NK-92 (cell line): ENCODE results near the gene CHST2.

ENCODE experiments used
- DNase-seq: peaks from one replicate; lab custom pipeline; 2025; ENCODE audit not compliant: unreplicated experiment; lab: John Stamatoyannopoulos, UW

CHST2 gene

DNA sequence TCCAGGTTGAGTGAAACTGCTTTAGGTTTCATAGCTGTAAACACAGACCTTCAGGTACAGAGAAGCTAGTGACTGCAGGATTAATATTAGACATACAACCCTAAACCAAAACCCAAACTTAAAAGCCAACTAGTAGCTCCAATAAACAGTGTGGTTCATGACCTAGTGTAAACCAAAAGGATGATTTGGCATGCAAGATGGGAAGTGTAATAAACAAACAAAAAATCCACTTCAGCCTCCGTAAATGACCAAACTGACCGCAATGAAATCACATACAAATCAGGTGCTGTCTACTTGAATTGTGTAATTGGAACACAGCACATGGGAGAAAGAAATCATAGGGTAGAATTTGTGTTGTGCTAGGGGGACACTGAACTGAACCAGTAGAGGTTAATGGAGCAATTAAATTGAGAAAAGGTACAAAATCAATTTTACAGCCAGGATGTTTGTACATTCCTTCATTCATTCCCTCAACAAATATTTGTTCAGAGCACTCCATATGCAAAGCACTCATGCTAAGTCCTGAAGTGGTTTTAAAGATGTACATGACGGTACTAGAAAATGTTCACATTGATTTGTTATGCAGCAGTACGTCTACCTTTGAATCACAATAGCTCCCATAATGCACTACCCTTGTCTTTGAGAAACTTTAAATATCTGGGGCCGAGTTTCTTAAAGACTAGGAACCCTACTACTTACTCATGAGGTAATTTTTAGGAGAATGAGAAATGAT, 21.4 kb upstream of the CHST2 start:
- DNase-seq: no peak

DNA sequence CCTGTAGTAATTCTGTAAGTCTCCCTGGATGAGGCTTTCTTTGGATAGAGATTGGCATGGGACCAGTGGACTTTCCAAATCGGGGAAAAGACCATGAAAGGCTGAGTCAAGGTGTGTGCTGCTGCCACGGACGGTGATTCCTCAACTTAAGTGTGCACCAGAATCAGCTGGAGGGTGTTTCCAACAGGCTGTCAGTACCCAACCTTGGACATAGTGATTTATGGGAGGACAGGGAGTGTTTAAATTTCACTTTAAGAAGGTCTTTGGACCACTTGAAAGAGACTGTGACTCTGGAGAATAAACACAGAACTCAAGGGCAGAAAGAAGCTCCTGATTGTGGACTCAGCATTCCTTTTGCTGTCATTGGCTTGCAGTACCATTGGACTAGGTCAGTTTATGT, 20.4 kb upstream of the CHST2 start:
- DNase-seq: no peak

DNA sequence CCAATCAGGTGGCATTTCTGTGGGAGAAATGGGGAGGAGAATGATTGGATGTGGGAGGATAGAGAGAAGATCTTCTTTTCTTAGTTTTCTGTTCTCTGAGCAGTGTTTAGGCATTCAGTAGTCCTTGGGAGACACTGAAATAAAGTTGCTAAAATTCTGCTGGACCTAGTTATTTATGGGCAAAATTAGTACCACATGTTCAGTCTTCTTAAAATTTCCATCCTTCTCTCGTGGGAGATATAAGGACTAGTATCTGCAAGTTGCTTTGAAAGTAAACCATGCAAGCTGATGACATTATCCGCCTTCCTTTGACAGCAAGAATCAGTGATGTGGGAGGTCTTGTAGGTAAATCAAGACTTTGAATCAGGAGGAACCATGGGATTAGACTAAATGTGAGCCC, 19.9 kb upstream of the CHST2 start:
- DNase-seq: no peak

DNA sequence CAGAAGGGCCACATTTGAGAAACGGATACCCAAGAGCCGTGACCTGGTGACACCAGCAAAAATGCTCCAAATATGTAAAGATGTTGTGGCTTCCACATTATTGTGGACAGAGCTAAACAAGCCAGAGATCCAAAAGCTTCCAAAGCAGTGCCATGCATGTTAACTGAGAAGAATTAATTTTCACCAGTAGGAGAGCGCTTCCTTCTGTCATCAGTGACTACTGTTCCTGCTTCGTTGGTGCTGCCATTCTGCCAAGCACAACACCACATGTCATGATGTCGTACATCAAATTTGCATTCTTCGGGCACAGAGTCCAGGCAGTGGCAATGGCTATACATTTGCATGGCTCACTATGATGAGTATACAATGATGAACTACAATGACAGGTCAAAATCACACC, 19.1 kb upstream of the CHST2 start:
- no peak for DNase-seq

DNA sequence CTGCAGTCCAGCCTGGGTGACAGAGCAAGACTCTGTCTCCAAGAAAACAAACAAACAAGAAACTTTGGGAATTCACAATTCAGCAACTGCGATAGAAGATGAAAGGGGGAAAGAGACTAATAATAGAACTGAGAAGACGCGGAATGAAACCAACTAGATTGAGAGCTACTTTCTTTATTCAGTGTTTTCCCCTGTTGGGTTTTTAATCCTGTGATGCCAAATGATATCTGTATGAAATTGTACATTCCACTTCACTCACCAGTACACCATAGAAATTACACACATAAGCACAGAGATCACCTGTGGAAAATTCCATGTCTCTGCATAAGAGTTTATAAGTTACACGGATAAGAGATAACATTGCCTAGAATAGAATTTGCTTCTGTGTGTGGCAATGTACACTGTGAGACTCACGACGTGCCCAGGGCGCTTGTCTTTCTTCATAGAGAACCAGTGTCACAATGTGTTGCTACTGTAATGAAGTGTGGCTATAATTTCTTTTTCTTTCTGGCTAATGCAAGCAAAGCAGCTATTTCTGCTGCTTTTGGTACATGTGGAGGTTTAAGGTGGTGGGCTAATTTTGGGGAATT, 17.7 kb upstream of the CHST2 start:
- no peak for DNase-seq

DNA sequence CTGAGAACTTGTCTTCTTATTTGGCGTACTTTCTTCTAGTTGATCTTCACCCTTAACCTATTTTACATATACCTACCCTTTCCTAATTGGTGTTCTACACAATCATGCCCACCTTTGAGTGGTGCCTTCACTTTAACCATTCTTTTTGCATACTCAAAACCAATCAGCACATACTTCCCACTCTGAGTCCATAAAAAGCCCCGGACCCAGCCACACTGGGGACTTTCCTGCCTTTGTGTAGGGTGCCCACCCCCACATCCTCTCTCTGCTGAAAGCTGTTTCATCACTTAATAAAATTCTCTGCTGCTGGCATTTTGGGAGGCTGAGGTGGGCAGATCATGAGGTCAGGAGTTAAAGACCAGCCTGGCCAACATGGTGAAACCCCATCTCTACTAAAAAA, 15.9 kb upstream of the CHST2 start:
- DNase-seq: no peak

DNA sequence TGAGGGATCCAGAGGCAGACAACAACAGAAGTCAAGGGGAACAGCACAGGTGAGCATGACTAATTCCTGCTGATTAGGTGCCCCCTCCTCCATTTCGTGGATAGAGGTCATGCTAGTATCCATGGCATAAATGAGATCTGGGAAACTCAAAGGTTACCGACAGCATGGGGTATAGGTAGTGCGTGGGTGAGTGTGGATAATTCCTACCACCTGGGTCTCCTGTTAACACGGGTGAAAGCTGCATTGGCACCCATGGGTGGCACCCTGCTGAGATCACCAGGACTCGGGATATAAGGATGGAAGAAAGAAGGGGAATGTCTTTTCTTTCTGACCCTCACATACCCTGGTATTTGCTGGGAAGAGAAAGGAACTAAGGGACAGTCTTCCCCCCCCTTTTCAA, 14.4 kb upstream of the CHST2 start:
- no peak for DNase-seq

DNA sequence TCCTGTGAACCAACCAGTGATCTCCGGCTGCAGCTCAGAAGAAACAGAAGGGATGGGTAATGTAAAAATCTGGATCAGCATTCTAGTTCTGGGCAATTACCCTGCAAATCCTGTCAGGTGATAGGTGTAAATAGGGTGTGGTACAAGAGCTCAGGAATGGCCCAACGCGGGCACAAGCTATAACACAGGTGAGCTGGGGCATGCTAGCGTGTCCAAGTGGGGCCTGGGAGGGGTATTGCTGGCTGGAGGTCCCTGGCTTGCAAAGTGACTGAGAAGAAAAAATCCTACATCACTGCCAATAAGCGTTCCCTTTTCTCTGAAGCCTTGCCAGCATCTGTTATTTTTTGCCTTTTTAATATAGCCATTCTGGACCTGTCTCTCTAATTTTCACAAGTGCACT, 9.7 kb upstream of the CHST2 start:
- no peak for DNase-seq

DNA sequence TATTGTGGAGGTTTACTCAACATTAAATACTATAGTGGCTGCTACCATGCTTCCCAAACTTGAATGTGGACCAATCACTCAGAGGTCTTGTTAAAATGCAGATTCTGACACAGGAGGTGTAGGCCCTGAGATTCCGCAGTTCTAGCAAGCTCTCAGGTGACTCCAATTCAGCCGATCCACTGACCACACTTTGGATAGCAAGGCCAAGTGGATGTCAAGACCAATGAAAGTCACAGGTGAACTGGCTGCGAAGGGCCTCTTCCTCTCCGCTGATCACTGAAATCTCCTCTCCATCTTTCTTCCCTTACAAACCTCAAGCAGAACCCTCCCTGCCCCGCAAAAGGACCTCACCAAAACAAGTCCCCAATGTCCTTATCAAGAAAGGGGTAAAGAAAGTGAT, 9.2 kb upstream of the CHST2 start:
- no peak for DNase-seq

DNA sequence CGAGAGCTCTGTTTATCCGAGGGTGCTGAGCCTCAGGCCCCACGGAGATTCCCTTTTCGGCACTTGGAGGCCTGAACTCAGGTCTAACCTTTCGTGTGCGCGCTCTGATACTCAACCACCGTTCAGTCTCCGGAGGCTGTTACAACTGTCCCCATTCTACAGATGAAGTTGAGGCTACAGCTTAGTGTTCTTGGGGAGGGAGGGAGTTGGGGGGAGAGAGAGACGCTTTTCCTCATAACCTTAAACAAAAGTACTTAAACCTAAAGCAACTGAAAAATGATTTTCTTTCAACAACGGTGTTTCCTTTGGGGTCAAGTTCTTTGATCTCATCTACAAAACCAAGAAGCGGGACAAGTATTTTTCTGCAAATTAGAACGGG, 952 bp upstream of the CHST2 start:
- no peak for DNase-seq

DNA sequence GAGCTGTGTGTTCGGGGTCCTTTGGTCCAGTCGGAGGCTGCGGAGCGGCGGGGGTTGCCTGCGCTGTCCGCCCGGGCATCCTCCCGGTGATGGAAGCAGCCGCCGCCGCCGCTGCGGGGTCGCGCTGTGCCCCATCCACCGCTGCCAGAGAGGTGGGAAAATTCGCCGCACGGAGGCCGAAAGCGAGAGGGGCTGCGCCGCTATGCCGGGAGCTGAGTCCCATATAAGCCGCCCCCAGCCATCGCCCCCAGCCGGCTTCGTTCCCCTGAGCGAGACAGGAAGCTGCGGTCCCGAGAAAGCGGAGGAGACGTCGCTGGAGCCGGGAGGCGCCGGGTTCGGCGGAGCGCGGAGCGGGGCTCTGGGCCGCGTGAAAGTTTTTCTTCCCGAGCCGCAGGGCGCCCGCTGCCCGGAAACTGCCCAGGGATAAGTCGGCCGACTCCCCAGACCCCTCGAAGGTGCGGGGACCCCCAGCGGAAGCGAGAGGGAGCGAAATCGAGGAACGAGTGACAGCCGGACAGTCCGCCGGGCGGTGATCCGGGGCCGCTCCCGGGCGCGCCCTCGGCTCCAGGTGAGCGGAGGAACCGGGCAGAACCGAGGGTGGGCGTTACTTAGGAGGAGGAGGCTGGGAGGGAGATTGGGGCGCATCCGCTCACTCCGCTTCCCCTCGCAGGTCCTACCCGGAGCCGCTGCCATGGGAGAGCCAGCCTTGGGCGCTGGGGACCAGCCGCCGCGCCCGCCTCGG, 574 bp downstream of the CHST2 start:
- DNase-seq: no peak

DNA sequence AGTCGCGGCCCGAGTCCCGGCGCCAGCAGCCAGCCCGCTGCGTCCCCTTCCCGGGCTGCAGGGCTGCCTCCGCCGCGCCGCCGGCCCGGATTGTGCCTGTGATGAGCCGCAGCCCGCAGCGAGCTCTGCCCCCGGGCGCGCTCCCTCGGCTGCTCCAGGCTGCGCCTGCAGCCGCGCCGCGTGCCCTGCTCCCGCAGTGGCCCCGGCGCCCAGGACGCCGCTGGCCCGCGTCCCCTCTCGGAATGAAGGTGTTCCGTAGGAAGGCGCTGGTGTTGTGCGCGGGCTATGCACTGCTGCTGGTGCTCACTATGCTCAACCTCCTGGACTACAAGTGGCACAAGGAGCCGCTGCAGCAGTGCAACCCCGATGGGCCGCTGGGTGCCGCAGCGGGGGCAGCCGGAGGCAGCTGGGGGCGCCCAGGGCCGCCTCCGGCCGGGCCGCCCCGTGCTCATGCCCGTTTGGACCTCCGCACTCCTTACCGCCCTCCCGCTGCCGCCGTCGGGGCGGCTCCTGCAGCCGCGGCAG, 1.2 kb downstream of the CHST2 start:
- DNase-seq: no peak

DNA sequence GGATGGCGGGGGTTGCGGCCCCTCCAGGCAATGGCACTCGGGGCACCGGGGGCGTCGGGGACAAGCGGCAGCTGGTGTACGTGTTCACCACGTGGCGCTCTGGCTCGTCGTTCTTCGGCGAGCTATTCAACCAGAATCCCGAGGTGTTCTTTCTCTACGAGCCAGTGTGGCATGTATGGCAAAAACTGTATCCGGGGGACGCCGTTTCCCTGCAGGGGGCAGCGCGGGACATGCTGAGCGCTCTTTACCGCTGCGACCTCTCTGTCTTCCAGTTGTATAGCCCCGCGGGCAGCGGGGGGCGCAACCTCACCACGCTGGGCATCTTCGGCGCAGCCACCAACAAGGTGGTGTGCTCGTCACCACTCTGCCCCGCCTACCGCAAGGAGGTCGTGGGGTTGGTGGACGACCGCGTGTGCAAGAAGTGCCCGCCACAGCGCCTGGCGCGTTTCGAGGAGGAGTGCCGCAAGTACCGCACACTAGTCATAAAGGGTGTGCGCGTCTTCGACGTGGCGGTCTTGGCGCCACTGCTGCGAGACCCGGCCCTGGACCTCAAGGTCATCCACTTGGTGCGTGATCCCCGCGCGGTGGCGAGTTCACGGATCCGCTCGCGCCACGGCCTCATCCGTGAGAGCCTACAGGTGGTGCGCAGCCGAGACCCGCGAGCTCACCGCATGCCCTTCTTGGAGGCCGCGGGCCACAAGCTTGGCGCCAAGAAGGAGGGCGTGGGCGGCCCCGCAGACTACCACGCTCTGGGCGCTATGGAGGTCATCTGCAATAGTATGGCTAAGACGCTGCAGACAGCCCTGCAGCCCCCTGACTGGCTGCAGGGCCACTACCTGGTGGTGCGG, 1.9 kb downstream of the CHST2 start:
- no peak for DNase-seq

DNA sequence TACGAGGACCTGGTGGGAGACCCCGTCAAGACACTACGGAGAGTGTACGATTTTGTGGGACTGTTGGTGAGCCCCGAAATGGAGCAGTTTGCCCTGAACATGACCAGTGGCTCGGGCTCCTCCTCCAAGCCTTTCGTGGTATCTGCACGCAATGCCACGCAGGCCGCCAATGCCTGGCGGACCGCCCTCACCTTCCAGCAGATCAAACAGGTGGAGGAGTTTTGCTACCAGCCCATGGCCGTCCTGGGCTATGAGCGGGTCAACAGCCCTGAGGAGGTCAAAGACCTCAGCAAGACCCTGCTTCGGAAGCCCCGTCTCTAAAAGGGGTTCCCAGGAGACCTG, 2.5 kb downstream of the CHST2 start:
- no peak for DNase-seq

DNA sequence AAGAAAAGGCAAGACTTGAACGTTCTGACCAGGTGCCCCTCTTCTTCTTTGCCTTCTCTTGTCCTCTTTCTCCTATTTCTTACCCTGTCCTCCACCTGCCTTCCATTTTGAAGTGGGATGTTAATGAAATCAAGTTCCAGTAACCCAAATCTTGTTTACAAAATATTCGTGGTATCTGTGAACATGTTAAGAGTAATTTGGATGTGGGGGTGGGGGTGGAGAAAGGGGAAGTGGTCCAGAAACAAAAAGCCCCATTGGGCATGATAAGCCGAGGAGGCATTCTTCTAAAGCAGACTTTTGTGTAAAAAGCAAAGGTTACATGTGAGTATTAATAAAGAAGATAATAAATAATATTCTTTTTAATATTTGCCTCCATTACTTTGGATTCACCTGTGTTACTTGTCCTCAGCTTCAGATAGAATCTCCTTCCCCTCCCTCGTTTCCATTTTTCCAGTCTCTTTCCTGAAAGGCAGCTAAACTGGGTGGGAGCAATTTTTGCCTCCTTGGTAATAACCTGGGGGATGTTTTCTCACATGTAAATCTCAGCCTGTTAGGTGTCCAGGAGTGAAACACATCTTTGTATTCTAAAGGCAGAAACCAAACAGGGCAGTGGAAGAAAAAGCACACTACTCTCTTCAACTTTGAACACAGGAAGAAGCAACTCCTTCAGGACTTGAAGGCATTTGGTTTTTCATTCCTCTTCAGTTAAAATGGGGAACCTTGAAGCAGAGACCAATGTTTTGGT, 3.2 kb downstream of the CHST2 start:
- DNase-seq: no peak

DNA sequence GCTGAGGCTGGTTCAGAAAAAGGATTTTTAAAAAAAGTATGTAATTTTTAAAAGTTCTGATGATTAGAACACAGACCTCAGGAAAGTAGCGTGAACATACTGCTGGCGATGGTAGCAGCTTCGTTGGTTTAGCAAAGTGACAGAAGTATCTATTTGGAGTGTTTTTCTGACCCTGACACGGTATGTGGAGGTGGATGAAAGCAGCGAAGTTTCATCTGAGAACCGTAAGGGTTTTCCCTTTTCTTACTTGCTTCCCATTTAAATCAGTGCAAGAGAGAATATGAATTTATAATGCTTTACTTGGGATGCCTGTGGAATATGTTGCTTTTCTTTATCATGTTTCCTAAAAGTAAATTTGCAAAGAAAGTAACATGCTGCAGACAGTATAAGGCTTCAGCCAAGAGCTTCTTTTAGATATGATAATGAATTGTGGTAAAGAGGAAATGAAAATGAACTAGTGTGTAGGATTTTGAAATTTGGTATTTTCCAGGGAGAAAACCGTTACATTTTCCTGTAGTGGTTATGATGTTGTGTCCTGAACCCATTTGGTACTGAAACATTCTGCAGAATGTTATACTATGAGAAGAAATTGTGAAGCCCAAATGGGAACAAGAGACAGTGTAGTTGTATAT, 3.9 kb downstream of the CHST2 start:
- DNase-seq: no peak

DNA sequence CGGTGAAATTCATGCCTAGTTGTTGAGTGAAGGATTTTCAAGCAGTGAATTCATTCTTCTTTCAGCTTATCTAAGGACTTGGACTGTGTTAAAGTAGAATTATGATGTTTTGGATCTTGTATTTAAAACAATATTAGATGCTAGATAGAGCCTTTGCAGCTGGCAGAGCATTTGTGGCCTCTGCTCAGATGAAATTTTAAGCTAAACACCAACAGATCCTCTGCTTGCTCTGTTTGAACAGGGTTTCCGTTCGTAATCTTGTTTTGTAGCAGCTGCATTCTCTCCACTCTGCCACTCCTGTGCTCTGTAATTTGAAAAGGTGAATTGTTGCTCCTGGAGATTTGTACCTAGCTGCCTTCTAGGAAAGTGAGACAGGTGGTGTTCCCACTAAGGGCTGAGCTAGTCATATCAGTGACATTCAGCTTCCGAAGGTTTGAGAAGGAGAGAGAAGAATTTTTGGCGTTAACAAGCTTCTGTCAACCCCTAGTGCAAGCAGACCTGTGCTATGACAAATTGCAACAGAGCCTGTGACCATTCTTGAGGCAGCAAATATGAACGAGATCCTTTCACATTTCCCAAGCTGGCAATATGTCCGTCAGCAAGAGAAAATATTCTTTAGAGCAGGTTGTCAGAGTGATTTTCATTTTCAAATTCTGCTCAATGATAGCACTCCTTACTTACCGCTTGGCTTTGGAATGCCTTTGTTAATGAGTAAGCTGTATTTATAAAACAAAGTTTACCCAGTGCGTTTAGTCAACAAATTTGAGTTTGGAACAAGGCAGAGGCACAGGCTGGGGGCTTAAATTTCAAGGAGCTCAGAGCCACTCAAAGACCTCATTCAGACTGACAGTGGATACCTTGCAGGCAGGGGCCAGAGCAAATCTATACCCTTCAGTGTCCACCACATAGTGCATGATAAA, 5.3 kb downstream of the CHST2 start:
- no peak for DNase-seq

DNA sequence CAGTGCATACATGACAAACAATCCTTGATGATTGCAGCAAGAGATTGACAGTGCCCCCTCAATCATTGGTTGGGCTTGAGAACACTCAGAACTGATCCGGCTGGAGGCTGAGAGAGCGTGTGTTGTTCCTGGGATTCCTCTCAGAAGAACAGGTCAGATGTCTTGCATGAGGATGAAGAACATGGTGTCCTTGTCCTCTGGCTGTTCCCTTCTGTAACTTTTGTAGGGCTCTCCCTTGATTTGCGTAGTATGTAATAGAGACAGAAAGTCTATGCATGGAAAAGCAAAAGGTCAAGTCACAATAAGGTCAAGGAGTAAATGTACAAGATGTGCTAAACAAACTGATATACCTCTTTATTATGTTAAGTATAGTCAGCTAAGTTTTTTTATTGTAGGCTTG, 8.2 kb downstream of the CHST2 start:
- DNase-seq: no peak

DNA sequence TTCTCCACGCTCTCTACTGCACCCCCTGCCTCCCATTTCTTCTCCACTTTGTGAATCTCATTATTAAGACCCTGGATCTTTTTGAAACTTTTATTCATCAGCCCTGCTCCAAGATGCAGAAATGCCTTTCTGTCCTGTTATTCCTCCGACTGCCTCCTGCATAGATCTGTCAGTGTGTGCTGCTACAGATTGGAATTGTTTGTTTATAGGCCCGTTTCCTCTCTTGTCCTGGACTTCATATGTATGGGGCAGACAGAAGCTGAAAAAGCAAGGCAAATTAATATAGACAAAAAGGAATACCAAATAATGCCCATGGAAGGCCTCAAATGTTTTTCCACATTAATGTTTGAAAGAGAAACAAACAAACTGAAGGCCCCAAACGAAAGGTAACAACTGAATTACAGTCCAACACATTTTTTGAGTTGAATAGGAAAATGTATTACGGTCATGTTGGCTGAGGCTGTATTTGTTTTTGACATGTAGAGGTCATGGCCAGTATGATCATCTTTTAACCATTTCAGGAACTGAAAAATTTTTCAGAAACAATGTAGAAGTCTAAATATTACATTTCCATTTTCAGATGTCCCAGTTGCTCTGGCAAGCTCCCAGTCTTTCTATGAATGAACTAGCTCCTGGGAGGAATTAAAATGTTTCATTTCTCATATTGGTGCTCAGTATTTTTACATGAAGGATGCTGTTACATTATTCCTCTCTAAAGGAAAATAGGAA, 8.8 kb downstream of the CHST2 start:
- DNase-seq: no peak
